Prostate gland (tissue), 2 donors: Measurements from ENCODE around the gene SYT13. TPM values are rescaled to one million over a fixed set of nuclear protein-coding genes. Genes with fewer than 3 reads are reported as not detected.

Source experiments
- DNase-seq: peaks from one replicate; pipeline ENCODE4 v3.0.0-alpha.2; 2019; ENCODE audit warnings: low spot score
- H3K27ac ChIP-seq, 2 donors: fragments of 200-600 bp; sonication (generic); 2 replicates each; pipeline ENCODE4 v1.5.1; 2017 to 2019
- H3K27me3 ChIP-seq: fragments of 200-600 bp; sonication (generic); replicated peaks from 2 replicates; pipeline ENCODE4 v1.5.1; 2019; ENCODE audit not compliant: insufficient read depth
- H3K36me3 ChIP-seq, 2 donors: fragments of 200-600 bp; sonication (generic); 1 replicate in 1 of 2; 2 replicates in 1 of 2; pipeline versions ENCODE4 v1.5.1 to v1.8.1; 2017 to 2019
- H3K4me1 ChIP-seq: fragments of 200-600 bp; sonication (generic); replicated peaks from 2 replicates; pipeline ENCODE4 v1.5.1; 2019
- H3K4me3 ChIP-seq, 2 donors: fragments of 200-600 bp; sonication (generic); 2 replicates each; pipeline ENCODE4 v1.5.1; 2017 to 2019
- H3K9me3 ChIP-seq: fragments of 200-600 bp; sonication (generic); 2 replicates; pipeline ENCODE4 v1.5.1; 2017
- CTCF ChIP-seq, 4 experiments: fragments of 200-600 bp in 2 of 4; fragments of 450-650 bp in 2 of 4; sonication (generic) in 2 of 4; IDR thresholded peaks; 1 replicate in 3 of 4; 2 replicates in 1 of 4; pipeline ENCODE4 v1.5.1; 2016 to 2019; ENCODE audit warnings: antibody characterized with exemption in 4 of 4, mild to moderate bottlenecking in 2 of 4, moderate library complexity in 2 of 4
- POLR2A ChIP-seq: fragments of 450-650 bp; IDR thresholded peaks from one replicate; pipeline ENCODE4 v1.6.1; 2016; ENCODE audit warnings: antibody characterized with exemption, mild to moderate bottlenecking
- POLR2AphosphoS5 ChIP-seq: sonication (generic); formaldehyde crosslinking; IDR thresholded peaks from one replicate; pipeline ENCODE4 v1.6.1; 2017; ENCODE audit warnings: antibody characterized with exemption
- WGBS: methylation state at CpG from one replicate; pipeline ENCODE4 v1.1.5; 2018; 5-methylcytosine and 5-hydroxymethylcytosine counted together
- intact Hi-C: fragments of 100-400 bp; cut with DNase I; formaldehyde crosslinking; loops from one replicate; pipeline ENCODE4 v1.14.2; 2022
- total RNA-seq, 2 donors: library from RNA; depleted of rRNA; stranded (reverse); fragments of >200 nt; gene quantifications; one replicate each; pipeline ENCODE4 v1.1.0, GENCODE V29; 2016

The SYT13 gene
- total RNA-seq, 2 donors from 2014 or later = 0.80 to 4.8 TPM

GRCh38 chr11:45219411-45219810, 66.7 kb downstream of the SYT13 start:
- WGBS = 89% methylated on average over 18 of the region's 18 CpGs
- TF ChIP-seq POLR2AphosphoS5 (no peak), CTCF (IDR thresholded peaks at IDR 0.05) (no peak), POLR2A (no peak)
- Histone ChIP-seq H3K9me3 (no peaks in the 10 kb centered on the region), H3K36me3 (no peaks in the 10 kb centered on the region), H3K4me3 (no peak overlapping the region), H3K27ac (no peak overlapping the region), H3K4me1 (no peaks in the 10 kb centered on the region), H3K27me3 (no peaks in the 10 kb centered on the region)
- intact Hi-C loops = no loop called here
- no peak for DNase-seq

DNA sequence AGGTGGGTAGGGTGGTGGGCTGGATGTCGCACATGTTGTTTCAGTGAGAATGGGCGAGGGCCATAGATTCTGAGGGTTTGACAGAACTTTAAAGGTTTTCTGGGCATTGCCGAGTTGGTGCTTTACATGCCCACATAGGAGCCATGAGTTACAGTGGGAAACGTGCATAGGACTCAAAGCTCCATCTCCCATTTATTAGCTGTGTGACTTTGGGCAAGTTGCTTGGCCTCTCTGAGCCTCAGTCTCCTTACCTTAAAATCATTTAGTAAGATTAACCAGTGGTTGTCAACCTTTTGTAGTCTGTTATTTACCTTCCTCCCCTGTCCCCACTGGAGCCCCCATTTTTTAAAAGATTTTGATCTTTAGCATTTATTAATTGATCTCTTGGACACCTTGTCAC, 67.4 kb downstream of the SYT13 start:
- no peaks in the 10 kb centered on the region for H3K36me3 ChIP-seq
- no peak for DNase-seq
- H3K4me1 ChIP-seq = no peaks in the 10 kb centered on the region
- no peak for TF ChIP-seq POLR2A
- no peak for TF ChIP-seq CTCF (IDR thresholded peaks at IDR 0.05)
- TF ChIP-seq POLR2AphosphoS5 = no peak
- 96% methylated on average over 4 of the region's 4 CpGs for WGBS
- no peaks in the 10 kb centered on the region for H3K27me3 ChIP-seq
- intact Hi-C loops = no loop called here
- no peaks in the 10 kb centered on the region for H3K9me3 ChIP-seq
- H3K27ac ChIP-seq = no peak overlapping the region
- H3K4me3 ChIP-seq = no peak overlapping the region

GRCh38 chr11:45217991-45218390, 68.2 kb downstream of the SYT13 start:
- 84% methylated on average over 2 of the region's 2 CpGs for WGBS
- no peak for DNase-seq
- no peaks in the 10 kb centered on the region for H3K9me3 ChIP-seq
- peaks cover 0 to 6% of the 10 kb centered on the region in 2 donors for H3K36me3 ChIP-seq
- H3K4me1 ChIP-seq = no peaks in the 10 kb centered on the region
- TF ChIP-seq CTCF (IDR thresholded peaks at IDR 0.05) = no peak
- no peak overlapping the region for H3K27ac ChIP-seq
- H3K4me3 ChIP-seq = no peak overlapping the region
- no peaks in the 10 kb centered on the region for H3K27me3 ChIP-seq
- intact Hi-C loops = no loop called here

DNA sequence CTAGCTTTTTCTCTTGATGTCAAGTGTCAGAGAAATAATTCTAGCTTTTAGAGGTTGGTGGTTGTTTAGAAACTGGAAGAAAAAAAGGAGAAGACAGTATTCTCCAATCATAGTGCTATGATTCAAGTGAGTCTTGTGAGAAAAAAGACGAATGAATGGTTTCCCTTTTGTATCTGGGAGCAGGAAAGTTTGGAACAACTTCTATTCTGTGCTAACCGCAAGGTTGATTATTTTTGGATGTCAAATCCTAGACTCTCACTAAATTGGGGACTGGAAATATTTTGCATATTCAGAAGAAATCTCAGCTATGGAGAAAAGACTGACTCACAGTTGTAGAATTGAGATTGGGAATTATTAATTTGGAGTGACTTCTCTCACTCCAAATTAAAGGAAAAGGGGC, 69.2 kb downstream of the SYT13 start:
- peaks cover 0 to 10% of the 10 kb centered on the region in 2 donors for H3K36me3 ChIP-seq
- TF ChIP-seq POLR2A (no peak), POLR2AphosphoS5 (no peak), CTCF (IDR thresholded peaks at IDR 0.05) (no peak)
- intact Hi-C loops = no loop called here
- H3K4me1 ChIP-seq = no peaks in the 10 kb centered on the region
- no peaks in the 10 kb centered on the region for H3K27me3 ChIP-seq
- no peak for DNase-seq
- no peak overlapping the region for H3K4me3 ChIP-seq
- WGBS = 70% methylated on average over 2 of the region's 2 CpGs
- H3K9me3 ChIP-seq = no peaks in the 10 kb centered on the region
- no peak overlapping the region for H3K27ac ChIP-seq

GRCh38 chr11:45216031-45216430, 70.1 kb downstream of the SYT13 start:
- H3K4me3 ChIP-seq = no peak overlapping the region
- H3K27me3 ChIP-seq = no peaks in the 10 kb centered on the region
- H3K36me3 ChIP-seq = peaks cover 0 to 10% of the 10 kb centered on the region in 2 donors
- H3K27ac ChIP-seq = no peak overlapping the region
- TF ChIP-seq CTCF (IDR thresholded peaks at IDR 0.05) = no peak
- TF ChIP-seq POLR2A = no peak
- TF ChIP-seq POLR2AphosphoS5 = no peak
- intact Hi-C loops = no loop called here
- H3K9me3 ChIP-seq = no peaks in the 10 kb centered on the region
- 85% methylated on average over 1 of the region's 1 CpG for WGBS
- no peaks in the 10 kb centered on the region for H3K4me1 ChIP-seq
- DNase-seq = no peak
